ES-I3 (cell line): ENCODE measurements around the gene DERL3.
"Not testable (repeated sequence)": the region's sequence is repeated elsewhere in the genome, so short reads cannot be mapped to it uniquely, and the experiment has no call there.

ENCODE experiments used
- H3K36me3 ChIP-seq: 2 replicates; pipeline ENCODE4 v1.6.1; 2013; ENCODE audit warnings: mild to moderate bottlenecking, low read length, control low read depth, moderate library complexity; ENCODE audit not compliant: insufficient read depth
- H3K4me1 ChIP-seq: 2 replicates; pipeline ENCODE4 v1.6.1; 2013; ENCODE audit warnings: mild to moderate bottlenecking, control low read depth, low read length; ENCODE audit not compliant: insufficient read depth
- H3K9ac ChIP-seq: 2 replicates; pipeline ENCODE4 v1.6.1; 2013; ENCODE audit warnings: low read depth, mild to moderate bottlenecking, low read length, moderate library complexity
- H3K9me3 ChIP-seq: 2 replicates; pipeline ENCODE4 v1.6.1; 2013; ENCODE audit warnings: mild to moderate bottlenecking, low read length, moderate library complexity; ENCODE audit not compliant: control insufficient read depth, insufficient read depth

Gene DERL3

DNA sequence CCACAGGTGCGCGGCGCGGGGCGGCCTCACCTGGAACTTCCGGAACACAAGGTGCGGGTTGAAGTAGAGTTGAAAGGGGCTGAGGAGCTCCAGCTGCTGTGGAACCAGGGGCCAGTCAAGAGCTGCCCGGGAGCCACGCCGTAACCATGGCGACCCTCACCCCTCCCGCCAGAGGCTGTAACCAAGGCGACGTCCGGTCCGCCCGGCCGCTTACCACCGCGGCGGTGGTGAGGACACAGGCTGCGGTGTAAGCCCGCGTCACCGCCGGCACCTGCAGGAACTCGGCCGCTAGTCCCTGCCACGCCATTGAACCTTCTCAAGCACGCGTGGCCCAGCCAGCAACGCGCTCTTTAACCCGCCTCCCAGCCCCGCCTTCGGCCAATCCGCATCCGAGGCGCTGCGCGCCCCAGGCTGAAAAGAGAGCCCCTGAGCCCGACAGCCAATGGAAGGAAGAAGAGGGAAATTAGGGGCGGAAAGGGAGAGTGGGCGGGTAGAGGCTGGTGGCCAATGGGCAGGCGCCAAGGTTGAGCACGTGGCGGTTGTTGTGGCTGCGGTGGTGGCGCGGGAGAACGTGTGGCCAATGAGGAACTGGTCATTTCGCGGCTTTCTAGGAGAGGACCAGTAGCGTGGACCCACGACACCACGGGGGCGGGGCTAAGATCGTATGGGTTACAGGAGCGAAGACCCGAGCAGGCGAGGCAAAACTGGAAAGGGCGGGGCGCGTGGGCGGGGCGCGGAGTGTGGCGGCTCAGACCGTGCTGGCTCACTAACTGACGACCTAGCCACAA lies at the start of gene DERL3:
DERL3 (minus strand) TSS at position 326 of the 788 bp plus-strand sequence; CDS start at position 307, 19 bp downstream.
- no peaks in the 10 kb centered on the region for H3K36me3 ChIP-seq
- peaks cover 4% of the 10 kb centered on the region; the same call in 1 of the 2 replicates for H3K4me1 ChIP-seq
- no peaks in the 10 kb centered on the region for H3K9me3 ChIP-seq
- peak within 1 kb of the TSS; percentile 43; the same call in 1 of the 2 replicates for H3K9ac ChIP-seq

DNA sequence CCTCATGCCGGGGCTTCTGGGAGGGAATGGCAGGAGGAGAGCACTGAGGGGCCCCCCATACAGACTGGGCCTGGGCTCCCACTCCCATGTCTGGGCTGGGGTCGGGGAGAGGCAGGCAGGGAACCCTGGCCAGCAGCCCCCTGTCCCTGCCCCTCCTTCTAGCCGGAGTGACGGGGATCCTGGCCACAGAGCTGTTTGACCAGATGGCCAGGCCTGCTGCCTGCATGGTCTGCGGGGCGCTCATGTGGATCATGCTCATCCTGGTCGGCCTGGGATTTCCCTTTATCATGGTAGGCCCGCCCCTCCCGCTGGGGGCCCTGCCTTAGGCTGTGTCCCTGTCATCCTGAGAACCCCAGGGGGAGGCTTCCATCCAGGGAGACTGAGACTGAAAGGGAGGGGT lies 45.3 kb upstream of the DERL3 start:
- H3K9ac ChIP-seq, result no peak overlapping the region
- peaks cover 6% of the 10 kb centered on the region; the same call in 1 of the 2 replicates for H3K4me1 ChIP-seq
- H3K9me3 ChIP-seq, result peaks cover 3% of the 10 kb centered on the region; the same call in 1 of the 2 replicates
- H3K36me3 ChIP-seq, result no peaks in the 10 kb centered on the region

DNA sequence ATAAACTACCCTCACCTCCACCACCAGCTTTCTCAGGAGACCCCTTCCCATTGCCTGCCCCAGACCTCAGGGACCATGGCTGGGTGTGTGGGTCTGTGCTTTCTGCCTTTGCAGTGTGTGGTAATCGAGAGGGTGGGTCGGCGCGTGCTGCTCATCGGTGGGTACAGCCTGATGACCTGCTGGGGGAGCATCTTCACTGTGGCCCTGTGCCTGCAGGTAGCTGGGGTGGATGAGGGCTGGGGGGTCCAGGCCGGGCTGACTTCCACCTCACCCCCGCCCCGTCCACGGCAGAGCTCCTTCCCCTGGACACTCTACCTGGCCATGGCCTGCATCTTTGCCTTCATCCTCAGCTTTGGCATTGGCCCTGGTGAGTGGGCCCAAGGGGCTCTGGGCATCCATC lies 44.9 kb upstream of the DERL3 start:
- Histone ChIP-seq H3K9me3 (peaks cover 3% of the 10 kb centered on the region; the same call in 1 of the 2 replicates), H3K4me1 (peaks cover 5% of the 10 kb centered on the region; the same call in 1 of the 2 replicates), H3K9ac (no peak overlapping the region), H3K36me3 (no peaks in the 10 kb centered on the region)

DNA sequence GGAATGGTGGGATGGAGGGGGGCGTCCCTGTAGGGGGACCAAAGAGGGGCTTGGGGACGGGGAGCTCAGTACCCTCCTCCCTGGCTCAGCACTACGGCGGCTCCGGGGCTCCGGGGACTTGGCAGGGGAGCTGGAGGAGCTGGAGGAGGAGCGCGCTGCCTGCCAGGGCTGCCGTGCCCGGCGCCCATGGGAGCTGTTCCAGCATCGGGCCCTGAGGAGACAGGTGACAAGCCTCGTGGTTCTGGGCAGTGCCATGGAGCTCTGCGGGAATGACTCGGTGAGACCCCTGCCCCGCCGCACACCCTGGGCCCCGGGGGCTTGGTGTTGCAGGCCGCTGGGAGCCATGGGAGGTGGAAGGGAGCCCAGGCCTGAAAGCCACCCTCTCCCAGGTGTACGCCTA lies 43.6 kb upstream of the DERL3 start:
- Histone ChIP-seq H3K9me3 (peaks cover 3% of the 10 kb centered on the region; the same call in 1 of the 2 replicates), H3K4me1 (peaks cover 7% of the 10 kb centered on the region; the same call in 1 of the 2 replicates), H3K36me3 (no peaks in the 10 kb centered on the region; the same call in 1 of the 2 replicates), H3K9ac (no peak overlapping the region)

DNA sequence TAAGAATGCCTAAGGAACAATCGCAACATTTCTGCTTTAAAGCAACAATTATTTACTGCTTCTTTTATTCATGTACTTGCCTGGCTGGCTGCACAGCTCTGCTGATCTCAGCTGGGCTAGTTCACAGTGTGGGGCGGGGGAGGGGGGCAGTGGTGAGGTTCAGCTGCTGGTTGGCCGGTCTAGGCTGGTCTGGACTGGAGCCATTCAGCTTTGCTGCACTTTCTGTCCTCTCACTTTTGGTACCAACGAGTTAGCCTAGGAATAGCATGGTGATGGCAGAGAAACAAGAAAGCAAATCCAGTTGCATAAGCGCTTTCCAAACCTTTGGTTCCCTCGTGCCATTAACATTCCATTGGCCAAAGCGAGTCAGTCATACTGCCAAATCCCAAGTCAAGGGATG lies 39.4 kb upstream of the DERL3 start:
- Histone ChIP-seq H3K9me3 (no peaks in the 10 kb centered on the region), H3K9ac (no peak overlapping the region)

DNA sequence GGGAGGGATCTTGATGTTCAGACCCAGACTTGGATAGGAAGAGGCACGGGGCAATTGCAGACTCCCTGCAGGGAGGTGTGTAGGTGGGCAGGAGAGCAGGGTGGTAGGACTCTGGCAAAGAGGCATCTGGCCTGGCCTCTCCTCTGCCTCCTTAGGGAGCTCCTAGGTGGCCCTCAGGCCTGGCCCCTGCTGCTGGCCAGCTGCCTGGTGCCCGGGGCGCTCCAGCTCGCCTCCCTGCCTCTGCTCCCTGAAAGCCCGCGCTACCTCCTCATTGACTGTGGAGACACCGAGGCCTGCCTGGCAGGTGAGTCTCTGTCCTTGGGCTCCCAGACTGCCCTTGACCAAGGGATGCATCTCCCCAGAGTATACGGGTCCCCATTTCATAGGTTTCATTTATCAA lies 38.8 kb upstream of the DERL3 start:
- Histone ChIP-seq H3K9ac (no peak overlapping the region), H3K9me3 (no peaks in the 10 kb centered on the region), H3K4me1 (peaks cover 7% of the 10 kb centered on the region; the same call in 1 of the 2 replicates), H3K36me3 (no peaks in the 10 kb centered on the region; the same call in 1 of the 2 replicates)

More for the DNA sequence above, 39.4 kb upstream of the DERL3 start:
- Histone ChIP-seq H3K36me3 (no peaks in the 10 kb centered on the region; the same call in 1 of the 2 replicates), H3K4me1 (peaks cover 7% of the 10 kb centered on the region; the same call in 1 of the 2 replicates)

DNA sequence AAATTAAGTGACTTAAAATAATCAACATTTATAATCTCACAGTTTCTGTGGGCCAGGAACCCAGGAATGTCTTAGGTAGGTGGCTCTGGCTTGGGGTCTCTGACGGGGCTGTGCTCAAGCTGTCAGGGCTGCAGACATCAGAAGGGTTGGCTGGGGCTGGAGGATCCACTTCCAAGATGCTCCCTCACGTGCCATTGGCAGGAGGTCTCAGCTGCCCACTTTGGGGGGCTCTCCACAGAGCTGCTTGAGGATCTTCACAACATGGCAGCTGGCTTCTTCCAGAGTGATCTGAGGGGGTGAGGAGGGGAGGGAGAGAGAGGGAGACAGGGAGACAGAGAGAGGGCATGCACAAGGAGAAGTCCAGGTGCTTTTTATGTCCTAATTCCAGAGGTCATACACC lies 37.0 kb upstream of the DERL3 start:
- Histone ChIP-seq H3K9me3 (no peaks in the 10 kb centered on the region), H3K4me1 (peaks cover 7% of the 10 kb centered on the region; the same call in 1 of the 2 replicates), H3K36me3 (no peaks in the 10 kb centered on the region; the same call in 1 of the 2 replicates), H3K9ac (no peak overlapping the region)

DNA sequence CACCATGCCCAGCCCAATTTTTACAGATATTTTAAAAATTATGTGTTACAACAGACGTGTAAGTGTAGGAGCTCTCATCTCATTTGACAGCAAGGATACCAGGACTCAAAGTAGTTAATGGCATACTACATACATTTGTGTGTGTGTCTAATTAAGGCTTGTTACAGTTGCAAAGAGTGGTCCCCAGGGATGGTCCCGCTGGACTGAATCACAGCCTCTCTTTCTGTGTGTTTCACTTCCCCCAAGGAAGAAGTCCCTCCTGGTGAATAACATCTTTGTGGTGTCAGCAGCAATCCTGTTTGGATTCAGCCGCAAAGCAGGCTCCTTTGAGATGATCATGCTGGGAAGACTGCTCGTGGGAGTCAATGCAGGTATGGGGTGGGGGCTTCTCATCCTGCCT lies 36.1 kb upstream of the DERL3 start:
- no peaks in the 10 kb centered on the region for H3K9me3 ChIP-seq
- H3K36me3 ChIP-seq, result no peaks in the 10 kb centered on the region; the same call in 1 of the 2 replicates
- peaks cover 7% of the 10 kb centered on the region; the same call in 1 of the 2 replicates for H3K4me1 ChIP-seq
- no peak overlapping the region for H3K9ac ChIP-seq

DNA sequence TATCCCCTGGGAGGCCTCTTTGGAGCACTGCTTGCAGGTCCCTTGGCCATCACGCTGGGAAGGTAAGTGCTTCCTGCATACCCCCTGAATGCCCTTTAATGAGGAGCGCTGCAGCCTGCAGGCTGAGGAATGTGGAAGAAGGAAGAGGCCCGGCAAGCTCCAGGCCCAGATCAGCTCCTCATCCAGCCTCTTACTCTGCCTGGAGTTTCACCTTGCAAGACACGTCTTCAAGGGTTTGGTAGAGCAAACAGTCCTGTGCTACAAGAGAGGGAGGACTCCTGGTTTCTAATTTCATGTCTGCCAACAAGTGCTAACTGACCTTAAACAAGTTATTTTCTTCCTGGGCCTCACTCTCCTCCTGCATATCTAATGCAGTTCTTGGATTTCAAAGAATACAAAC lies 29.8 kb upstream of the DERL3 start:
- no peak overlapping the region for H3K9ac ChIP-seq

DNA sequence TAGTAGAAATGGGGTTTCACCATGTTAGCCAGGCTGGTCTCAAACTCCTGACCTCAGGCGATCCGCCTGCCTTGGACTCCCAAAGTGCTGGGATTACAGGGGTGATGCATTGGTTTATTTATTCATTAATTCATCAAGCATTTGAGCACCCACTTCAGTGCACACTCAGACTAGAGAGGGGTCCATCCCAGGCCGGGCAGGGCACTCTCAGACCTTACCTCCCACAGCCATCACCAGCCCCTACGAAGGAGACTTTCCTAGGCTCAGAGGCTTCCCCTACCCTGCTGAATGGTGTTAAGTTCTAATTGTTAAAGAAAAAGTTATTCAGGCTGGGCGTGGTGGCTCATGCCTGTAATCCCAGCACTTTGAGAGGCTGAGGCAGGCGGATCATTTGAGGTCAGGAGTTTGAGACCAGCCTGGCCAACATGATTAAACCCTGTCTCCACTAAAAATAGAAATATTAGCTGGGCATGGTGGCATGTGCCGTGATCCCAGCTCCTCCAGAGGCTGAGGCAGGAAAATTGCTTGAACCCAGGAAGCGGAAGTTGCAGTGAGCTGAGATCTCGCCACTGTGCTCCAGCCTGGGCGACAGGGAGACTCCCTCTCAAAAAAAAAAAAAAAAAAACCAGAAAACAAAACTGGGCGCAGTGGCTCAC lies 25.8 kb upstream of the DERL3 start:
- not testable (repeated sequence) for H3K4me1 ChIP-seq, H3K36me3 ChIP-seq, H3K9ac ChIP-seq, H3K9me3 ChIP-seq

More for the DNA sequence above, 29.8 kb upstream of the DERL3 start:
- no peaks in the 10 kb centered on the region for H3K9me3 ChIP-seq
- no peaks in the 10 kb centered on the region for H3K4me1 ChIP-seq
- peaks cover 7% of the 10 kb centered on the region; the same call in 1 of the 2 replicates for H3K36me3 ChIP-seq

DNA sequence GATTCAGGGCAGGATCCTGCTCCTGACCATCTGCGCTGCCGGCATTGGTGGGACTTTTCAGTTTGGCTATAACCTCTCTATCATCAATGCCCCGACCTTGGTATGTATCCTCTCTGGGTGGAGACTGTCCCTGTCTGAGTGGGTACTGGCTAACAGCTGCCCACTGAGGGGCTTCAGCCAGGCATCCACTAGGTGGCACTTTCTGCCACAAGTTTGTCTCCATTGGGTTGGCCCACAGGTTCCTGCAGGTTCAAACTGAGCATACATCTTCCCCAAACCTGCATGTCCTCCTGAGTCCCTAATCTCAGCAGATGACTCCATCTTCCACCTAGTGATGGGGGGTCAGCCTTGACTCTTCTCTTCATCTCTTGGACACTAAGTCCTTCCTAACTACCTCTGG lies 23.3 kb upstream of the DERL3 start:
- peaks cover 7% of the 10 kb centered on the region; the same call in 1 of the 2 replicates for H3K4me1 ChIP-seq
- no peaks in the 10 kb centered on the region for H3K9me3 ChIP-seq
- no peak overlapping the region for H3K9ac ChIP-seq
- no peaks in the 10 kb centered on the region for H3K36me3 ChIP-seq

DNA sequence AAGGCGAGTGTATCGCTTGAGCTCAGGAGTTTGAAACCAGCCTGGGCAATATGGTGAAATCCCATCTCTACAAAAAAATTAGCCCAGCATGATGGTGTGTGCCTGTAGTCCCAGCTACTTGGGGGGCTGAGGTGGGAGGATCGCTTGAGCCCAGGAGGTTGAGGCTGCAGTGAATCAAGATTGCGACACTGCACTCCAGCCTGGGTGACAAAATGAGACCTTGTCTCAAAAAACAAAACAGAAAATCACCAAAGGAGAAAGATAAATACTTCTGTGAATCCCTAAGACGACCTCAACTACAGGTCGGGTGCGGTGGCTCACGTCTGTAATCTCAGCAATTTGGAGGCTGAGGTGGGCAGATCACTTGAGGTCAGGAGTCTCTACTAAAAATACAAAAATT lies 21.4 kb upstream of the DERL3 start:
- not testable (repeated sequence) for H3K4me1 ChIP-seq, H3K36me3 ChIP-seq, H3K9me3 ChIP-seq, H3K9ac ChIP-seq

DNA sequence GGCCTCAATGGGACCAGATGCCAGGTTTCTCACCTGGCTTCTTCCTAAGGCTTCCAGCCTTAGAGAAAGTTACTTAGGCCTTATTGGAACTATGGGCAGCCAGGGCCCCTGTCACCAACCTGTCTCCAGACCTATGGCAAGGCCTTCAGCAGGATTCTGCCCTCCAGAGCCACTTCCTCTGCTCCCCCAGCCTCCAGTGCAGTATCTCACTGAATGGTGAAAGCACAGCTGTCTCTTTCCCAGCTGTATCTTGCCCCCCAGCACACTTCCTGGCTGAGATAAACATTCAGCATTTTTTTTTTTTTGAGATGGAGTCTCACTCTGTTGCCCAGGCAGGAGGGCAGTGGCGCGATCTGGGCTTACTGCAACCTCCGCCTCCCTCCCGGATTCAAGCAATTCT lies 20.4 kb upstream of the DERL3 start:
- no peaks in the 10 kb centered on the region for H3K36me3 ChIP-seq
- H3K9me3 ChIP-seq, result no peaks in the 10 kb centered on the region
- H3K4me1 ChIP-seq, result peaks cover 7% of the 10 kb centered on the region; the same call in 1 of the 2 replicates
- no peak overlapping the region for H3K9ac ChIP-seq

DNA sequence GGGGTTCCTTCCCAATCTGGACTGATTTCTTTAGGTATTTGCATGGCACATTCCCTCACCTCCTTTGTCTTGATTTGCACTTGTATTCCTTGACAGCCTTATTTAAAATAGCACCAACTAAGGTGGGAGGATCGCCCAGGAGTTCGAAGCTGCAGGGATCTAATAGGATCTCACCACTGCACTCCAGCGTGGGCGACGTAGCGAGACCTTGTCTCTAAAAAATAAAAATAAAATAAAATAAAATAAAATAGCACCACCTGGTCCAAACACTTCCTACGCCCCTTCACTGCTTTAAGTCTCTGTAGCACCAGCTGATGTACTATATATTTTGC lies 19.6 kb upstream of the DERL3 start:
- peaks cover 7% of the 10 kb centered on the region; the same call in 1 of the 2 replicates for H3K4me1 ChIP-seq
- no peaks in the 10 kb centered on the region for H3K36me3 ChIP-seq
- H3K9me3 ChIP-seq, result no peaks in the 10 kb centered on the region
- H3K9ac ChIP-seq, result peak overlapping the region; percentile 61; the same call in 1 of the 2 replicates
